T-helper 9 cell (primary cell): ENCODE data around the gene ANKRD63.

Experiments used
- DNase-seq: peaks from one replicate; pipeline ENCODE4 v3.0.0-alpha.2; 2020
- total RNA-seq, 2 donors: gene quantifications; one replicate each; lab custom pipeline; 2026; lab: John Stamatoyannopoulos, UW

The ANKRD63 gene, protein sequence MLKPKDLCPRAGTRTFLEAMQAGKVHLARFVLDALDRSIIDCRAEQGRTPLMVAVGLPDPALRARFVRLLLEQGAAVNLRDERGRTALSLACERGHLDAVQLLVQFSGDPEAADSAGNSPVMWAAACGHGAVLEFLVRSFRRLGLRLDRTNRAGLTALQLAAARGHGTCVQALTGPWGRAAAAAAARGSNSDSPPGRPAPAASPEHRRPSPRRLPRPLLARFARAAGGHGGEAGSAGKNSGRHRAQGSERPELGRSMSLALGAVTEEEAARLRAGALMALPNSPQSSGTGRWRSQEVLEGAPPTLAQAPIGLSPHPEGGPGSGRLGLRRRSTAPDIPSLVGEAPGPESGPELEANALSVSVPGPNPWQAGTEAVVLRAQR
- total RNA-seq: 0 to 0.07 reads per million in 2 donors

DNA sequence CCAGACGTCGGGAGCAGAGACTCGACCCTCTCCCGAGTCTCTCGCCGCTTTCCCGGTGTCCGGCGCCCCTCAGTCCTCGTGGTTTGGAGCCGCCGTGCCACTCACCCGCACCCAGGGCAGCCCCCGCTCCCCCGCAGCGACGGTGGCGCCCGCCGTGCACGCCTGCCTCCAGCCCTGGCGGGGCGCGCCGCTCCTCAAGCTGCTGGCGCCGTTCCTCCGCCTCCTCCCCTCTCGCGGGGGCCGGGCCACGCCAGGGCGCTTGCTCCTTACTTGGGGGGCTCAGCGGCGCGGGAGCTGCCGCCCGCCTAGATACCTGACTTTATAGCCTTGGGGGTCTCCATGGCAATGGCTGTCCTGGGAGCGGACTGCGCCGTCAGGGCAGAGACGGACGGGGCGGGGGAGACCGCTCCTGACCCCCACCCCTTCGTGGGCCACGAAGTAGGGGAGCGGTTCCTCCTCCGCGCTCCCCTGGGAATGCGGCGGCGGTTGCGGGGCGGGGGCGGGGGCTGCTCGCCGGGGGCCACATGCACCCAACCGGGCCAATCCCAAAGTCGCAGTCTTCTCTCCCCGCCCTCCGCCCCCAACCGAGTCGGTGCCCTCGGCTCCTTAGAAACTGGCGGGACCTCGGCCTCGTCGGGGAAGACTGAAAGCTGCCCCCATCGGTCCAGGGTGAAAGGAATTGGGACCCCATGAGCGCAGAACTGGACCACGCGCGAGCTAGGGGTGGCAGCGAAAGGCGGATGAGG, at the start of gene ANKRD63:
Gene ANKRD63, minus strand, starts transcription at position 196 of the 746 bp plus-strand sequence. CDS start 478 bp downstream, outside the sequence.
- DNase-seq: peak; percentile 29

DNA sequence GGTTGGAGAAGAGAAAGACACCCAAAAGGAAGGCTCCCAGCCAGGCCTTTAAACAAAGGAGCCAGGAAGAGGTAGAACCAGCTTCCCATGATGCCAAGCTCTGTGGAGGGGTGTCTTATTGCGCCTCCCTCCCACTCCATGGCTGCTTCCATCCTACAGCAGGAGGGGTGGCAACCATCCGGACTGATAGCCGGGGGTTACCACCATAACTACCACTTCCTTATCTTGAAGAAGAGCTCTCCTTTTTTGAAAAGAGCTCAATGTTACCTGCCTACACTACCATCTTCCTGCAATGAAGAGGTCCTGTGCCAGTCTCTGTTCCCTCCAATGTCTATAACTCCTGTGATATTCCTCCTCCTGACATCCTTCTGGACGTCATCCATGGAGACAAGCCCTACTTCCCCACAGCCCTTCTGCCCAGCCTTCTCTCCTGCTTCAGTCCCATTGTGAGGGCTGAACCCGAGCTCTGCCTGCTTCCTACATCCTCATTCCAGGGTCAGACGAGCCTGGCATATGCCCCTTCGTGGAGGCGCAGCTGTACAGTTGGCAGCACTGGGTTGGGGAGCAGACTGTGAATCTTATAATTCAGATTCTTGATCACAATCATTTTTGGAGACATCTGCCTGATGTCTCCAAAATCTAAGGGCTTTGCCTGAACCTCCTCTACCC, 49.4 kb upstream of the ANKRD63 start:
- DNase-seq: no peak

DNA sequence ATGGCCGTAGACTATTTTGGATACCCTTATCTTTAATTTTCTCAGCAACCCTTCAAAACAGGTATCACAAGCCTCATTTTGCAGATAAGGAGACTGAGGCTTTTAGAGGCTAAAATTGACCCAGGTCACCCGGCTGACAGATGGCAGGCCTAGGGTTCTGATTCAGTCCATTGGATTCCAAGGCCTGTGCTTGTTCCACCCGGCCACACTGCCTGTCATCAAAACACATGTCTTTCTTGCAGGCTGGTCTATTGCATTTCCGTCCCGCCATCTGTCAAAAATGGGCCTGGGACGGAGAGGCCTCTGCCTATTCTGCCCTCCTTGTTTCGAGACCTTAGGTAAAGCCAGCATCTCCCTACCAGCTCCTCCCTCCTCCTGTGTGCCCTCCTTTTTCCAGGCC, 48.8 kb upstream of the ANKRD63 start:
- no peak for DNase-seq

DNA sequence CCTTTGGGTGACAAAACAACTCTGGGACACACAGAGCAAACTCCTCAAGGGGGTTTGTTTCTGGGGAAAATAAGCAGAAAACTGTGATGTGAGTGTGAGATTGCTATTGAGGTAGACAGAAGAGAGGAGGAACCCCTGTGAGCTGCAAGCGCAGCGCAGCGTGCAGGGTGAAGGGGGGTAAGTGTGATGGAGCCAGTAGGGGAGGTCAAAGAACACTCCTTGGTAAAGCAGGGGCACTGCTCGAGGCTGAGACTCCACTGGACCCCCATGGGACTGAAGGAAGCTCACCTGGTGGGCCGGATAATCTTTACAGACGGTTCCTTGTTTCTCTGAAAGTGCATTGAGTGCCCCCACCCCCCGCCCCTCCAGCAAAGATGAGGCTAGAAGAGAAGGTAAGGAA, 48.2 kb upstream of the ANKRD63 start:
- no peak for DNase-seq

DNA sequence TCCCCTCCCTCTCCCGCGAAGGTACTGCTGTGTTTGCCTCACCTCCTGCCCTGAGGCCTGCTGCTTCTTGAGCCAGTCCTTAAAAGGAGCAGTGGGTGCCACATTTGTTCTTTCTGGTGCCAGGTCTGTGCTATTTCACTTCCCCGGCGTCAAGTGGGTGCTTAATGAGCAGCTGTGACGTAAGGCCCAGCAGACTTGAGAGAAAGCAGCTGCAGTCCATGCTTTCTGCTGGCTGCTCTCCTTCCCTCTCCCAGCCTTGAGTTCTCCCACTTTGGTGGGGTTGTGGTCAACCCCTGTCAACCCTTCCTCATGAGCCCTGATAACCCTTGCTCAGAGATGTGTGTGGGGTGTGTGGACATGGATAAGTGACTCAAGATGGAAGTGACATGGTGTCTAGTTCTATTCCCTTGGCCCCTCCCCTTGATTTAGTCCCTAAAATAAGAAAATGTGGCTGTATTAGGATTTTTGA, 47.5 kb upstream of the ANKRD63 start:
- DNase-seq: no peak

DNA sequence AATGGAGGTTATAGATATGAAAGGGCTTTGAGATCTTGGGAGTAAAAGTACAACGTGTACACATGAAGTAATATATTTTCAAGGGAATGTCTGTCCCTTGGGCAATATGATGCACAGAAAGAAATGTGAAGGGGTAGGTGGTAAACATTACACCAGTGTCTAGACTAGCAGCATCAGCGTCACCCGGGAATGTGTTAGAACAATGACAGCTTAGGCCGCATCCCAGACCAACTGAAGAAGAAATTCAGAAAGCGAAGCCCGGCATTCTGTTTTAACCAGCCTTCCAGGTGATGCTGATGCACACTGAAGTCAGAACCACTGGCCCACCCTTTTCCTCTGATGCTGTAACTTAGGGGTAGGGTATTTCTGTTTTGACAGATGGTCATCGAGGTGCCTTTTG, 46.9 kb upstream of the ANKRD63 start:
- DNase-seq: no peak

DNA sequence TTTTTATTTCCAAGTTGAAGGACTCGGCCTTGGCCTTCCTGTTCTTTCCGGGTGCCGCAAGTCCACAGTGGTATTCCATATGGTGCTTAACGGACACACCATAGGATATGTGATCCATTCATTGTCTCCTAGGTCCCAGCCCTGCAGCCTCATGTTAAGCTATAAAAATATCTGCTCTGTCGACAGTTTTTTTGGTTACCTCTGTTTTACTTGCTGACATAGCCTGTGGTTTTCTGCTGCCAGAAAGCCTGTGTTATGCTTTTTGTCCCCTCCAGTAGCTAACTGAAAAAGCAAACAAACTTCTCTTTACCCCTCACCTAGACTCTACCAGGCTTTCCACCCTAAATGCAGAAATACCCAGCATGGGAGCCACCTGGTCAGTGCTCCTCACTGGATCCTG, 45.9 kb upstream of the ANKRD63 start:
- DNase-seq: no peak

DNA sequence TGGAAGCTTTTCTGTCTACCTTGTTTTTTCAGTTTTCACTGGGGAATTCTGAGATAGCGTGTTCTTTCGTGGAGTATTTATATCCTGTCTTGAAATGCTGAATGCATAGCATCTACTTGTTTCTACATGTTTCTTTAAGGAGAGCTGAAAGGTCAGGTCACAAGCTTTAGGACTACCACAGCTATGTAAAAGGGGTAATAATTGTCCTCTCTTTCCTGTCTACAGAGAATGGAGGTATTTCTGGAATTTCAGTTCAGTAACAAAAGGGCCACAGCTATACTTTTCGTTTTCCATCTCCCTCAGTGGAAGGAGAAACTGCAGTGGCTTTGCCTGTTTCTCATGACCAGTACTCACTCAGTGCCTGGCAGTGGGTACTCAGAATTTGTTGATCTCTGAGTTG, 45.3 kb upstream of the ANKRD63 start:
- no peak for DNase-seq

DNA sequence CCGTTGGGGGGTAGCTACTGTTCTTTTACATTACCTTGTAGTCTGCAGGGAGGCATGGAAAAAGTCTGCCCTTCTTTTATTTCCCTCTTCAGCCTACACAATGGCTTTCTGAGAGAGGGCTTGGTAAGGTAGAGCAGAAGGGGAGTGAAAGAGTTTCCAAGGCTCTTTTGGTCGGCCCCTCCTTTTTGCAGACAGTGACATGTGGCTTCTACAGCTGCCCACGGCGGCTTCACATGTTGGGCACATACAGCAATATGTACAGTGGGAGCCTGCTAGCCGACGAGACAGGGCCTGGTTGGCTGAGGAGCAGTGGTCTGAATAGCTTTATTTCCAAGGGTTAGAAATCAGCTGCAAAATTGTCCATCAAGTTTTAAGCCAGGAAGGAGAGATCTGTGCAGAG, 44.6 kb upstream of the ANKRD63 start:
- no peak for DNase-seq

DNA sequence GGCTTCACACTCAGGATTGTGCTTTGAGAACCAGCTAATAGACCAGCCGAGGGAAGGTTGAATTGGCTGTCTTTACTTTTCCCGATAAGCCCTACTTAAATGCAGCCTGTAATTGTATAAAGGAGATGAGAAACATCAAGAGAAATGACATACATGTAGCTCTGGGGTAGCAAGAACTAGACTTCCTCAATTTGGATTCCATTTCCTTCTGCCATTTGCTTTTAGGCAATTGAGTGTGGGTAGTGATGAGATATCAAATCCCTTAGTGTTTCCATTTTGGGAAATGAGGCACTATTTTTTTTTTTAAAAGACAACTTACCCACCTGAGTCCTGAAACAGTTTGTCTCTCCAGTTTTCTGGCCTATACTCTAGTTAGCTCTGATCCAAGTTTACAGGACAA, 42.8 kb upstream of the ANKRD63 start:
- DNase-seq: no peak

DNA sequence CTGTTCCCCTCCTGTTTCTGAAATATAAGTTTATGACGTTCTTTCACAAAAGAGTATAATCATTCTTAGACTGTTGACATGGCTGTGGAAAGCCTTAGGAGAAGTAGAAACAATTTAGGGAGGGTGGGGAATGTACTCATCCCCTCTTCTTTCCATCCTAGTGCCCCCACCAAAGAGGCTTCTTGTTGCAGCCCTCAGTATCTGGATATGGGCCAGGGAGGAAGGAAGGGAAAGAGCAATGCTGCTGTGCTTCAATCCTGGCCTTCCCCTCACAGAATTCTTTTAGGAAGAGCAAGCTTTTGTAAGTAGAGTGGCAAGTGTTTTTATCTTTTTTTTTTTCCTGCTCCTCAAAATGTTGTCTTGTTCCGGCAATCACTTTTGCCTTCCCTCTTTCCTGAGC, 42.3 kb upstream of the ANKRD63 start:
- DNase-seq: no peak

DNA sequence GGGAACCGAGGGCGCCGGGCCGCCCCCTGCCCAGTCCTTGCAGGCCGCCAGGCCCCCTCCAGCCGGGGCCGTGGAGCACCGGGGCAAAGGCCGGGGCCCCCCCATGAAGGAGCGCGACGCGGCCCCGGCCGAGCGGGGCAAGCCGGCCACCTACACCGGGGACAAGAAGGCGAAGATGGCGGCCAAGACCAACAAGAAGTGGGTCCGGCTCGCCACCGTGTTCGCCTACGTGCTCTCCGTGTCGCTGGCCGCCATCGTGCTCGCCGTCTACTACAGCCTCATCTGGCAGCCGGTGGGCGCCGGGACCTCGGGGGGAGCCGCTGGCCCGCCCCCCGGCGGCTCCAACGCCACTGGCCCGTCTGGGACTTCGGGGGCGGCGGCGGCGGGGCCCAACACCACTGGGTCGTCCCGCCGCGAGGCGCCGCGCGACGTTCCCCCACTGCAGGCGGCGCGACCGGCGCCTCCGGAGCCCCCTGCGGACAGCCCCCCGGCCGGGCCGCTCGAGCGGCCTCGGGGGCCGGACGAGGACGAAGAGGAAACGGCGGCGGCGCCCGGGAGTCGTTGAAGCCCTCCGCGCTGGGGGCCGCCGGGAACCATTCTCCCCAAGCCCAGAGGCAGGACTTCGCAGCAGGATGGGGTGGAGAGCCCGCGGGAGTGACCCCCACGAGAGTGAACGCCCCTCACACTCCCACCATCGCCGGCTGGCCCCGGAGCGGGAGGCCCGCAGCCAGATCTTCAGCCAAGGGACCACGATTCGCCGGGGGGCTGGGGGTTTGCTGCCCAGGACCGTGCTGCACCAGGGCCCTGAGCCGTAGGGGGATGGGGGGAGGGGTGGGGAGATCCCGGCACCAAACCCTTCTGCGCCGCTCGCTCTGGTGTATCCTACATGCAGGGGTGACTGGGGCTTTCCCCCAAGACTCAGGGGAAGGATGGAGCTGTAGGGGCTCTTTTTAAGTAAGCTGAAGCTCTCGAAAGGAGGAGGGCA, 41.4 kb upstream of the ANKRD63 start:
- DNase-seq: peak; percentile 25

DNA sequence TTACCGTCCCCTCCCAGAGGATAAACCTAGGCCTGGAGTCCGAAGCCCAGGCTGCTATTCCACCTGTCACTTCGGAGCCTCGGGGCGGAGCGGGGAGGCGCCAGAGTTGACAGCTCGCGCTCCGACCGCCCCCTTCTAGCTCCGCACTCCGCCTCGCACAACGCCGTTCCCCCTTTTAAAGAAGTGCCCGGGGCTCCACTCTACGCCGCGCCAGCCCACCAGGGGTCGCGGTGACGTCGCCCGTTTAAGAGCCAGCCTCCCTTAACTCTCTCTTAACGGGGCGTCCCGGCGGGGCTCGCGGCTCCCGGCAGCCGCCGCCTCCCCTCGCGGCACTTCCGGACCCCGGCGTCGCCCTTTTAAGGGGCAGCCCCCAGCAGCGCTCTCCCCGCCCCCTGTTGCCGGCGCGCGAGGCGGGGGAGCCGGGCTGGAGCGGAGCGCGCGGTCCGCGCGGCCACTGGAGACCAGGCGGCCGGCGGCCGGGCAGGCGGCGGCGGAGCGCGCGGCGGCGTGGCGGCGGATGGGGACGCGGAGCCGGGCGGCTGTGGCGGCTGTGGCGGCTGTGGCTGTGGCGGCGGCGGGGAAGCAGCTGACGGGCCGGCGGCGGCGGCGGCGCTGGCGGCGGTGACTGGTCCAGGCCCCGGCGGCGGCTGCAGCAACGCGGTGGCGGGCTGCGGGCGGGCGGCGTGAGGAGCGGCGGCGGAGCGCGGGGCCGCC, 40.5 kb upstream of the ANKRD63 start, which contains the start of gene INAFM2:
Gene INAFM2, plus strand, starts transcription at position 454 of the 714 bp plus-strand sequence. CDS start 364 bp downstream, outside the sequence.
- DNase-seq: peak; percentile 83

DNA sequence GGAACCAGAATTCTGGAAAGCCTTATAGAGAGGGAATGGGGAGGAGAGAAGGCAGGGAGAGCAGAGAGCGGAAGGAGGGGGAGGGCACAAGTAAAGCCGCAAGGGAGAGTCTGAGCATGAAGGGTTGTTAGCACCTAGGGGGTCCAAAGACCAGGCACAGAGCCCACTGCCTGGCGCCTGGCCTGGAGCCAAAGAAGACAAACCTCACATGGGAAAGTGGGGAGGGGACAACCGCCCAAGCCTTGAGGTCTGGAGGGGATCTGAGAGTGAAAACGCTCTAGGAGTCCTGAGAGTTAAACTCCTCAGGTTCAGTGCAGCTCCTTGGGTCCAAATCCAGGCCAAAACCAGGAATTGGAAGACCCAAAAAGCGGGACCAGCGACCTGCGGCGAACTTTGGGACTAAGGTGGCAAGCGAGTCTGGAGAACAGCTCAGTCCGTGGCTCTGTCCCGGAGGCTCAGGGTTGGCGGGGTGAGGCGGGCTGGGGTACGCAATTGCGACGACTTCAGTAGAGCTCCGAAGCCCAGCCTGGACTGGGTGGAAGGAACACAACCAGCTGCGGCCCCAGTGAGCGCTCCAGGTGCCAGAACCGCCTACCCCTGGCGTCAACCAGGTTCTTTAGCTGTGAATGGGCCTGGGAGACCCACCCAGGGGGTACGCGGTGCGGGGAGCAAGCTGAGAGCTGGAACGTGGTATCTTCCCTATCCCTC, 39.8 kb upstream of the ANKRD63 start:
- no peak for DNase-seq

DNA sequence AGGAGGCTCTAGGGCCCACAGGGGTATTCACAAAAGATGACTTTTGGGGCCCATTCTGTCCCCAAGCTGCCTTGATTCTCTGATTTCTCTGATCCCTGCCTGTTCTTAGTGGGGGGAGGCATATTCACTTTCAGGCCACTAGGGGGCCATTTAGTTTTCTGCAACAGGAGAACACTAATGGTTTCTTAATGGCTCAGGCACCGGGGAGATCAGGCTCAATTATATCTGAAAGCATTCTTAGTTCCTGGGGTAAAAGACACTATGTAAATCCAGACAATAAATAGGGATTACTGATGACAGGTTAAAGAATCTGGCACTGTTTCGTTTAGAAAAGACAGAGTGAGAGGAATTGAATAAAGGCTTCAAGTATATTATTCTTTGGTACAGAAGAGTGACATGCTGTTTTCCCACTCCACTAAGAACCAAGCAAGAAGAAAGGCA, 38.1 kb upstream of the ANKRD63 start:
- peak; percentile 23 for DNase-seq

DNA sequence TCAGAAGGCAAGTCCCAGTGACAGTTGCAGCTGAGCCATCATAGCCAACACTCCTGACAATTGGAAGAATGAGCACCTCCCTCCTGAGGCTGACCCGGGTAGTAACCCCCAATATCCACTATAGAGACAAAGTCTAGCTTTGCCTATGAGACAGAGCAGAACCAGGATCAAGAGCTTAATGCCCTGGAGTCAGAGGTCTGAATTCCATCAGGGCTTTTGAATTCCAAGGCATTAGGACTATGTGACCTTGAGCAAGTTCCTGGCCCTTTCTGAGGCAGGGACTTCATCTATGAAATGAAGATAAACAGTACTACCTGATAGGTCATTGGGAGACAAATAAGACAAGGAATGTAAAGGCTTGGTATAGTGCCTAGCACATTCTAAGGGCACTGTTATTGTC, 37.5 kb upstream of the ANKRD63 start:
- DNase-seq: no peak

DNA sequence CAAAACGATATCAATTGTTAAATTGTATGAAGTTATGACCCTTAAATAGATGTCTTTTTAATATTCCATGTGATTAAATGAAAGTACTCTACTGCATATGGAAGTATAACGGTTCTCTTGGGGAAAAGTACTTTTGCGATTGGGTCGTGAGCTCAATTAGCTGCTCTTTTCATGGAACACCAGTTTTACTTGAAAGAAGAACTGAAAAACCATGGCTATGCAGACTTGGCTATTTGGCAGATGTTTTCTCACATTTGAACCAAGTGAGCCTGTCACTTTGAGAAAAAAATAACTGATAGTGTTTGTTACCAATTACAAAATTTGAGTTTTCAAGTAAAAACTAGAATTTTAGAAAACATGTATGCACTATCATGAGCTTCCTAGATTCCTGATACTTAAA, 34.7 kb upstream of the ANKRD63 start:
- DNase-seq: no peak

DNA sequence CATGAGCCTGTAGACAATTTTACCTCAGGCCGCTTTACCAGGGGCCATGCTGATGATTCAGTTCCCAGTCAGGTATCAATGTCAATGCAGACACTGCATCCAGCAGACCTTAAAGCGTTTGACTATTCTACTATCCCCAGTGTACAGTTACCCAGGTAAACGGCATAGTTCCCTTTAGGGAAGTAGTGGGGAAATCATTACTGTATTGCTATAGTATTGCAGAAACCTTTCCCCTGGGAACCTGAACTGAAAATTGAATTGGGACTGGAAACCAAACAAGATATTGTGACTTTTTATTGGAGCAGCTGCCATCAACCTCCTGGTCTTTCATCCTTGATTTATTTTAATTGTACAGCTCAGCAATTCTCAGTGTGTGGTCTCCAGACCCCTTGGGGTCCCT, 34.1 kb upstream of the ANKRD63 start:
- DNase-seq: no peak

DNA sequence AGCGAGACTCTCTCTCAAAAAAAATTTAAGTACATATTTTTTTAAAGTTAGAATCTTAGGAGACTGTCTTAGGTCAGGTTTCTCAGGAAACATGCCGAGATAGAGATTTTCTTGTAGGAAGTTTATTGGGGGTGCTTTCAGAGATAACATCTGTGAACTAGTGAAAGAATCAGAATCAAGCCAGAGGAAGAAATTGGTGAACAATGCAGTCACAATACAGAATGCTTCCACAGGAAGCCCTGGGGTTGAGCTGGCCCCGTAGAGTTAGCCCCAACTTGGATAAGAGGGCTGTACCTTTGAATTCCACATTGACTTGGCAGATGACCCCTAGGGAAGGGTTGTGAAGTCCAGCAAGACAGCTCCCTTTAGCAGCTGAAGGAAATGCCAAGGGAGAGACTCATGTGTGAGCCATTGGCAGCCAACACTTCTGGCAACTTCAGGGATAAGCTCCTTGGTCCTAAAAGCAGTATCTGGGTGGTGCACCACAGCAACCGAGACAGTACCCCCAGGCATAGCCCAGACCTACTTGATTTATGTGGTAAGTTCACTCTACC, 31.9 kb upstream of the ANKRD63 start:
- DNase-seq: no peak
